IPS-NIHi7 (cell line): ENCODE data around the gene DENND4B.

ENCODE experiments used
- DNase-seq: peaks from one replicate; pipeline ENCODE4 v3.0.0; 2012; ENCODE audit warnings: mixed read lengths; ENCODE audit errors: extremely low spot score

The DENND4B gene

GRCh38 chr1:153968408-153968807 lies 21.9 kb upstream of the DENND4B start:
- no peak for DNase-seq

- no peak for DNase-seq
Observed at GRCh38 chr1:153968000-153968363, 21.5 kb upstream of the DENND4B start.

GRCh38 chr1:153967107-153967999 lies 20.8 kb upstream of the DENND4B start, which contains the start of gene CREB3L4:
CREB3L4 (plus strand) TSS chr1:153967902; CDS start chr1:153968526, 624 bp downstream.
- DNase-seq: peak; percentile 89

- DNase-seq: peak; percentile 56
Observed at GRCh38 chr1:153963850-153964331, 17.4 kb upstream of the DENND4B start.

- peak; percentile 90 for DNase-seq
Observed at GRCh38 chr1:153963030-153963849, 16.7 kb upstream of the DENND4B start, which contains the start of gene SLC39A1. SLC39A1 (minus strand) TSS chr1:153963537; CDS start chr1:153962715, 822 bp downstream.

GRCh38 chr1:153962088-153963029 lies 15.8 kb upstream of the DENND4B start:
- no peak for DNase-seq

GRCh38 chr1:153961421-153961820 lies 14.9 kb upstream of the DENND4B start:
- DNase-seq: no peak

GRCh38 chr1:153960206-153960605 lies 13.7 kb upstream of the DENND4B start:
- DNase-seq: no peak

GRCh38 chr1:153959454-153959853 lies 12.9 kb upstream of the DENND4B start:
- no peak for DNase-seq

GRCh38 chr1:153958961-153959260 lies 12.4 kb upstream of the DENND4B start:
- no peak for DNase-seq

- peak; percentile 96 for DNase-seq
Observed at GRCh38 chr1:153958111-153958960, 11.8 kb upstream of the DENND4B start, which contains the start of gene CRTC2. CRTC2 (minus strand) TSS chr1:153958612; CDS start chr1:153958497, 115 bp downstream.

- DNase-seq: no peak
Observed at GRCh38 chr1:153957744-153958110, 11.2 kb upstream of the DENND4B start.

GRCh38 chr1:153956997-153957715 lies 10.6 kb upstream of the DENND4B start:
- no peak for DNase-seq

- DNase-seq: no peak
Observed at GRCh38 chr1:153954826-153955225, 8.3 kb upstream of the DENND4B start.

GRCh38 chr1:153953859-153954365 lies 7.4 kb upstream of the DENND4B start:
- no peak for DNase-seq

- DNase-seq: no peak
Observed at GRCh38 chr1:153951801-153952200, 5.3 kb upstream of the DENND4B start.

- DNase-seq: no peak
Observed at GRCh38 chr1:153951183-153951582, 4.7 kb upstream of the DENND4B start.

- DNase-seq: peak; percentile 69
Observed at GRCh38 chr1:153945795-153946621, 510 bp downstream of the DENND4B start.
